ENCODE results near the gene ARL11.

ARL11 gene

GRCh38 chr13:49679246-49679645, 50.9 kb downstream of the ARL11 start:
- intact Hi-C loops (cut with DNase I), result no loop called here
- no peak for DNase-seq

GRCh38 chr13:49681842-49682435, 53.6 kb downstream of the ARL11 start:
- no peak for DNase-seq
- intact Hi-C loops (cut with DNase I), result no loop called here
